IMR-90 (cell line): ENCODE results near the gene RAPGEF5. TPM values are rescaled to one million over a fixed set of nuclear protein-coding genes. Genes with fewer than 3 reads are reported as not detected.

Experiments
- ATAC-seq: fragments of 200-7000 bp; cut with Tn5 transposase; 2 replicates; pipeline ENCODE4 v1.9.1; 2020; ENCODE audit warnings: low read depth, mild to moderate bottlenecking, moderate library complexity
- BruUV-seq: library from RNA; stranded (reverse); fragments of 400-500 nt; replicated peaks from 2 replicates; lab custom pipeline; 2021; lab: Mats Ljungman, UMichigan
- CTCF ChIA-PET: fragments of 300-600 bp; formaldehyde crosslinking; extraction: SDS; loops from one replicate; lab custom pipeline; 2021; ENCODE audit warnings: antibody characterized with exemption; lab: Yijun Ruan, JAX
- POLR2A ChIA-PET: fragments of 300-600 bp; sonication (Branson Sonifier 250); formaldehyde crosslinking; loops from one replicate; lab custom pipeline; 2022; ENCODE audit warnings: antibody characterized with exemption; ENCODE audit not compliant: unreplicated experiment; lab: Charles Lee
- DNase-seq: peaks from one replicate; pipeline ENCODE4 v3.0.0; 2013
- H2AFZ ChIP-seq: replicated peaks from 2 replicates; pipeline ENCODE3; 2013; ENCODE audit warnings: low read length, mild to moderate bottlenecking; ENCODE audit not compliant: poor library complexity
- H2AK5ac ChIP-seq: 2 replicates; pipeline ENCODE4 v1.6.1; 2013; ENCODE audit warnings: low read depth, low read length, inconsistent platforms
- H2AK9ac ChIP-seq: replicated peaks from 2 replicates; pipeline ENCODE3; 2013; ENCODE audit warnings: mild to moderate bottlenecking, low read depth, low read length, moderate library complexity; ENCODE audit not compliant: poor library complexity
- H2BK120ac ChIP-seq: 2 replicates; pipeline ENCODE4 v1.6.1; 2013; ENCODE audit warnings: low read depth, low read length, inconsistent platforms
- H2BK15ac ChIP-seq: 3 replicates; pipeline ENCODE4 v1.6.1; 2013; ENCODE audit warnings: low read depth, low read length, inconsistent platforms
- H2BK20ac ChIP-seq: 2 replicates; pipeline ENCODE4 v1.6.1; 2013; ENCODE audit warnings: low read depth, mild to moderate bottlenecking, inconsistent platforms, low read length, moderate library complexity
- H2BK5ac ChIP-seq: 2 replicates; pipeline ENCODE4 v1.6.1; 2013; ENCODE audit warnings: mild to moderate bottlenecking, low read depth, low read length, inconsistent platforms; ENCODE audit not compliant: poor library complexity, severe bottlenecking
- H3K14ac ChIP-seq: replicated peaks from 2 replicates; pipeline ENCODE4 v1.6.1; 2013; ENCODE audit warnings: low read depth, low read length, inconsistent platforms
- H3K18ac ChIP-seq: 2 replicates; pipeline ENCODE4 v1.6.1; 2013; ENCODE audit warnings: low read depth, low read length, control low read depth
- H3K23ac ChIP-seq: 2 replicates; pipeline ENCODE4 v1.6.1; 2013; ENCODE audit warnings: low read depth, low read length, inconsistent platforms
- H3K27ac ChIP-seq: 2 replicates; pipeline ENCODE4 v1.5.1; 2013; ENCODE audit warnings: mild to moderate bottlenecking, control low read depth, low read length; ENCODE audit not compliant: insufficient read depth
- H3K27me3 ChIP-seq: 2 replicates; pipeline ENCODE4 v1.6.1; 2013; ENCODE audit warnings: low read length; ENCODE audit not compliant: control insufficient read depth, insufficient read depth
- H3K36me3 ChIP-seq: 2 replicates; pipeline ENCODE4 v1.6.1; 2013; ENCODE audit warnings: low read length, mixed read lengths; ENCODE audit not compliant: control insufficient read depth, insufficient read depth
- H3K4ac ChIP-seq: 2 replicates; pipeline ENCODE4 v1.6.1; 2013; ENCODE audit warnings: low read depth, low read length, inconsistent platforms
- H3K4me1 ChIP-seq: 2 replicates; pipeline ENCODE4 v1.6.1; 2013; ENCODE audit warnings: low read length, mixed read lengths; ENCODE audit not compliant: control insufficient read depth, insufficient read depth
- H3K4me2 ChIP-seq: 2 replicates; pipeline ENCODE4 v1.6.1; 2013; ENCODE audit warnings: low read depth, mild to moderate bottlenecking, control low read depth, low read length, moderate library complexity
- H3K4me3 ChIP-seq: 2 replicates; pipeline ENCODE4 v1.5.1; 2013; ENCODE audit warnings: low read depth, mild to moderate bottlenecking, control low read depth, low read length, moderate library complexity; ENCODE audit not compliant: insufficient read depth
- H3K56ac ChIP-seq: 2 replicates; pipeline ENCODE4 v1.6.1; 2013; ENCODE audit warnings: low read length, inconsistent platforms; ENCODE audit not compliant: insufficient read depth; ENCODE audit errors: extremely low read depth
- H3K79me1 ChIP-seq, 2 experiments: 2 replicates each; pipeline ENCODE4 v1.6.1; 2013; ENCODE audit warnings: low read length in 2 of 2, inconsistent platforms in 1 of 2, low read depth in 1 of 2
- H3K9ac ChIP-seq: 2 replicates; pipeline ENCODE4 v1.6.1; 2013; ENCODE audit warnings: low read depth, low read length, control low read depth
- H3K9me1 ChIP-seq: 2 replicates; pipeline ENCODE4 v1.6.1; 2013; ENCODE audit warnings: low read length, inconsistent platforms; ENCODE audit not compliant: insufficient read depth
- H3K9me3 ChIP-seq: 2 replicates; pipeline ENCODE4 v1.6.1; 2013; ENCODE audit warnings: low read length; ENCODE audit not compliant: control insufficient read depth, insufficient read depth
- H4K20me1 ChIP-seq: 2 replicates; pipeline ENCODE4 v1.6.1; 2013; ENCODE audit warnings: low read length, inconsistent platforms; ENCODE audit not compliant: insufficient read depth
- H4K5ac ChIP-seq: 2 replicates; pipeline ENCODE4 v1.6.1; 2013; ENCODE audit warnings: mild to moderate bottlenecking, low read depth, low read length, control low read depth
- H4K8ac ChIP-seq, 2 experiments: 2 replicates each; pipeline ENCODE4 v1.6.1; 2013; ENCODE audit warnings: low read depth in 2 of 2, low read length in 2 of 2, control low read depth in 1 of 2, inconsistent platforms in 1 of 2
- H4K91ac ChIP-seq: 2 replicates; pipeline ENCODE4 v1.6.1; 2013; ENCODE audit warnings: low read depth, low read length, inconsistent platforms; ENCODE audit not compliant: insufficient read depth
- BHLHE40 ChIP-seq: fragments of 150-350 bp; IDR thresholded peaks from 2 replicates; pipeline ENCODE4 v1.6.1; 2016; ENCODE audit warnings: mild to moderate bottlenecking, low read depth, low read length
- FOS ChIP-seq: fragments of 150-350 bp; IDR thresholded peaks from 2 replicates; pipeline ENCODE4 v1.6.1; 2016; ENCODE audit warnings: low read depth, low read length
- RCOR1 ChIP-seq: IDR thresholded peaks from 2 replicates; pipeline ENCODE4 v1.6.1; 2012; ENCODE audit warnings: mild to moderate bottlenecking, low read length, improper control_type of control experiment; ENCODE audit not compliant: insufficient replicate concordance
- WGBS, 2 experiments: methylation state at CpG; one replicate each; pipeline versions ENCODE4 v1.1.5 to v1.1.7; 2013; ENCODE audit warnings: missing lambda C conversion rate in 2 of 2; ENCODE audit not compliant: insufficient read length in 1 of 2; ENCODE audit errors: extremely low coverage in 2 of 2; 5-methylcytosine and 5-hydroxymethylcytosine counted together
- dilution Hi-C: fragments of 300-500 bp; cut with HindIII; formaldehyde crosslinking; loops from one replicate; pipeline ENCODE4 v1.14.3; 2018; ENCODE audit warnings: low sequenced_read_pairs; ENCODE audit not compliant: unreplicated experiment
- in situ Hi-C: fragments of 300-500 bp; cut with MboI; formaldehyde crosslinking; loops from 3 replicates; pipeline ENCODE4 v1.14.3; 2019; ENCODE audit warnings: low sequenced_read_pairs, inconsistent platforms, mixed read lengths
- intact Hi-C: fragments of 100-400 bp; cut with micrococcal nuclease; formaldehyde crosslinking; loops from 2 replicates; pipeline ENCODE4 v1.10.0; 2022
- polyA plus RNA-seq, 3 experiments: library from polyadenylated mRNA; depleted of rRNA; stranded (reverse); fragments of >200 nt; gene quantifications; 2 replicates each; pipeline ENCODE4 v1.2.3, GENCODE V29; 2012; ENCODE audit warnings: low replicate concordance in 1 of 3
- total RNA-seq: library from RNA; depleted of rRNA; stranded (reverse); fragments of >200 nt; gene quantifications from 2 replicates; pipeline ENCODE4 v1.2.3, GENCODE V29; 2012
- TF ChIP-seq, protein P1 (sequence below): conservative IDR thresholded peaks from 2 replicates; pipeline ENCODE4 v1.5.1; 2012; ENCODE audit warnings: mild to moderate bottlenecking, low read depth, low read length, improper control_type of control experiment

The RAPGEF5 gene
- total and polyA plus RNA-seq, 2 of the 4 experiments (the other 2 are of a cell fraction): 0.05 to 0.18 TPM

DNA sequence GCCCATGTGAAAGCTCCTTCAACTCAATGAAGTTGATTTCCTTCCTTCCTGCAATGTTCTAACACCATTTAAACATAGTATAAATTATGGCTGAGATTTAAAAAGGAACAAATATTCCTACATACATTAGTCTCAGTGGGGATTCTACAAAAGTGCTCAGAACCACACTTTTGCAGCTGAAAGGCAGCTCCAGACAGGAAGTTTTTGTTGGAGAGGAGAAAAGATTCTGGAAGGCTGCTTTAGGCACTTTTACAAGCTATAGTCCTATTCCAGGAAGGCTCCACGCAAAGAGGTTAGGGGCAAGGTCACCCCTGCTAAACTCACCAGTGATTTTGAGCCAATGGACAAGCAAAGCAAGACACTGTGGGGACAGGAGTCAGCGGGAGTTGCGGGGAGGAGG is 232.0 kb downstream of the RAPGEF5 start:
- Histone ChIP-seq H2AFZ (no peak overlapping the region), H3K4me3 (no peak overlapping the region), H3K27ac (no peak overlapping the region), H3K9me3 (no peaks in the 10 kb centered on the region; the same call in 1 of the 2 replicates), H3K9me1 (no peaks in the 10 kb centered on the region), H3K9ac (no peak overlapping the region), H3K4ac (no peak overlapping the region), H3K18ac (no peak overlapping the region), H3K36me3 (no peaks in the 10 kb centered on the region), H4K91ac (no peak overlapping the region), H2AK9ac (no peak overlapping the region), H3K4me1 (no peaks in the 10 kb centered on the region; the same call in 1 of the 2 replicates), H2AK5ac (no peak overlapping the region), H4K5ac (no peak overlapping the region), H3K14ac (no peak overlapping the region), H2BK5ac (no peak overlapping the region), H2BK20ac (no peak overlapping the region), H3K79me1 (no peaks in the 10 kb centered on the region), H3K23ac (no peak overlapping the region), H2BK15ac (no peak overlapping the region), H3K56ac (no peak overlapping the region), H4K20me1 (no peaks in the 10 kb centered on the region), H4K8ac (no peak overlapping the region), H3K4me2 (no peak overlapping the region), H2BK120ac (no peak overlapping the region), H3K27me3 (peaks cover 8% of the 10 kb centered on the region)
- intact Hi-C loops (no loop called here), in situ Hi-C loops (loop anchor here (25.0 kb wide), 1 partner anchor 937 kb away; no protein-coding TSS in a partner anchor), dilution Hi-C loops (loop anchor here (25.0 kb wide), 1 partner anchor 362 kb away; no protein-coding TSS in a partner anchor)
- CTCF ChIA-PET: no interaction called here
- WGBS, 2 experiments: no CpG with 5 or more reads among the region's 3 CpGs
- DNase-seq (no peak), ATAC-seq (no peak)
- POLR2A ChIA-PET: no interaction called here
- BruUV-seq: no TSS peak
- TF ChIP-seq, protein P1, sequence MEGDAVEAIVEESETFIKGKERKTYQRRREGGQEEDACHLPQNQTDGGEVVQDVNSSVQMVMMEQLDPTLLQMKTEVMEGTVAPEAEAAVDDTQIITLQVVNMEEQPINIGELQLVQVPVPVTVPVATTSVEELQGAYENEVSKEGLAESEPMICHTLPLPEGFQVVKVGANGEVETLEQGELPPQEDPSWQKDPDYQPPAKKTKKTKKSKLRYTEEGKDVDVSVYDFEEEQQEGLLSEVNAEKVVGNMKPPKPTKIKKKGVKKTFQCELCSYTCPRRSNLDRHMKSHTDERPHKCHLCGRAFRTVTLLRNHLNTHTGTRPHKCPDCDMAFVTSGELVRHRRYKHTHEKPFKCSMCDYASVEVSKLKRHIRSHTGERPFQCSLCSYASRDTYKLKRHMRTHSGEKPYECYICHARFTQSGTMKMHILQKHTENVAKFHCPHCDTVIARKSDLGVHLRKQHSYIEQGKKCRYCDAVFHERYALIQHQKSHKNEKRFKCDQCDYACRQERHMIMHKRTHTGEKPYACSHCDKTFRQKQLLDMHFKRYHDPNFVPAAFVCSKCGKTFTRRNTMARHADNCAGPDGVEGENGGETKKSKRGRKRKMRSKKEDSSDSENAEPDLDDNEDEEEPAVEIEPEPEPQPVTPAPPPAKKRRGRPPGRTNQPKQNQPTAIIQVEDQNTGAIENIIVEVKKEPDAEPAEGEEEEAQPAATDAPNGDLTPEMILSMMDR: no peak
- TF ChIP-seq FOS (no peak), RCOR1 (no peak), BHLHE40 (no peak)
